DMS114 treated with DMSO at 0.1 percent for 48 hours (cell line): ENCODE measurements around the gene WNK4.
"Not testable (repeated sequence)": the region's sequence is repeated elsewhere in the genome, so short reads cannot be mapped to it uniquely, and the experiment has no call there.

Experiments used
- DNase-seq: peaks from one replicate; lab custom pipeline; 2025; ENCODE audit not compliant: unreplicated experiment; lab: John Stamatoyannopoulos, UW

WNK4 gene

DNA sequence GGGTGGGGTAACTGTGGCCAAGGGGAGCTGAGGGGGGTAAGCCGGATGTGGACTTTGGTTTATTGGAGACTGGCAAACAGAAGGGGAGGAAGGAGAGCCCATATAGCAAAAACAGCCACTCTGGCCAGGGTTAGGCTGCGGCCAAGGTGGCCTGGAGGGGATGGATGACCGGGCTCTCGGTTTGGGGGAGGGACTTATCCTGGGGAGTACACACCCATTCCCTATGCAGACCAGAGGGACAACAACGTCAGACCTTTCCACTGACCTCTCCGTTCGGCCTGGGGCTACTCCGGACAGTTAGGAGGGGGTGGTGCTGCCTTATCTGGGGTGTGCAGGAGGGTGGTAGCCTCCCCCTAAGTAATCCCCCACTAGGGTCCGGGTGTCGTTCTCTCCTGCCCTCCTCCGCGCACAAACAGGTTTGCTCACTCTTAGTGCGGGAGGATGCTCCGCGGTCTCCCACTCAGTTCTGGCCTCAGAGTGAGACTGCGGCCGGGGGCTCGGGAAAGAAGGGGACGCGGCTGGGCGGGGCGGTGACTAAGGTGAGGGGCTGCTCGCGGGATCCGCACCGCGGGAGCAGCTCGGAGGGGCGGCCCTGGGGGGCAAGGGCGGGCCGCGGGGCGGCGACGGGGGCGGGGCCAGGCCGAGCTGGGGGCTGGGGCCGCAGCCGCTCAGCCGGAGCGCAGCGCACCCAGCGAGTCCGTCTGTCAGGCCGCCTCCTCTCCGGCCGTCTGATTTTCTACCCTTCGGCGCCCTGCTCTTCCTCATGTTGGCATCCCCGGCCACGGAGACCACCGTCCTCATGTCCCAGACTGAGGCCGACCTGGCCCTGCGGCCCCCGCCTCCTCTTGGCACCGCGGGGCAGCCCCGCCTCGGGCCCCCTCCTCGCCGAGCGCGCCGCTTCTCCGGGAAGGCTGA, at the start of gene WNK4:
WNK4 (plus strand) TSS at position 675 of the 915 bp plus-strand sequence; CDS start at position 764, 89 bp downstream.
- no peak for DNase-seq

DNA sequence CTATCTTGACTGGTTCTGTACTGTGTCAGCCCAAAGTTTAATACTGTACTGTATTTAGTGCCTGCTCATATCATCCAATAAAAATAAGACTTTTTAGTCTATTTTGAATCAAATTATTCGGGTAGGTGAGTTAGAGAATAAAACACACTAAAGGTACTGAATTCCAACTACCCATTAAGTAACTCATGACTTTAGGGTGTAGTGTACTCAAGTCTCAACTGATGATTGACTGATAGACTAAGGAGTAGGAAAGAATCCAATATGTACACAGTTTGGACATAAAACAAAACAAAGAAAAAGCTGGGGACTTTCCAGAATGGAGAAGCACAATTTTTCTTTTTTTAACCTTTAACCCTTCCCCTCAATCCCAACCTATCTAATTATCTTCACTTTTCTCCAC, 39.7 kb upstream of the WNK4 start:
- no peak for DNase-seq

- DNase-seq = not testable (repeated sequence)
Observed at GRCh38 chr17:42742916-42743315, 37.5 kb upstream of the WNK4 start.

GRCh38 chr17:42743595-42744282, 36.7 kb upstream of the WNK4 start:
- peak; percentile 21 for DNase-seq

GRCh38 chr17:42744283-42744805, 36.1 kb upstream of the WNK4 start:
- DNase-seq = no peak

GRCh38 chr17:42744806-42745617, 35.4 kb upstream of the WNK4 start, which contains the start of gene EZH1:
Gene EZH1, minus strand, starts transcription at chr17:42745040. Its CDS starts 16,099 bp downstream, at chr17:42728941.
- DNase-seq = peak; percentile 76

- DNase-seq = no peak
Observed at GRCh38 chr17:42748202-42748907, 32.1 kb upstream of the WNK4 start.

GRCh38 chr17:42748908-42749798, 31.3 kb upstream of the WNK4 start:
- DNase-seq = no peak

DNA sequence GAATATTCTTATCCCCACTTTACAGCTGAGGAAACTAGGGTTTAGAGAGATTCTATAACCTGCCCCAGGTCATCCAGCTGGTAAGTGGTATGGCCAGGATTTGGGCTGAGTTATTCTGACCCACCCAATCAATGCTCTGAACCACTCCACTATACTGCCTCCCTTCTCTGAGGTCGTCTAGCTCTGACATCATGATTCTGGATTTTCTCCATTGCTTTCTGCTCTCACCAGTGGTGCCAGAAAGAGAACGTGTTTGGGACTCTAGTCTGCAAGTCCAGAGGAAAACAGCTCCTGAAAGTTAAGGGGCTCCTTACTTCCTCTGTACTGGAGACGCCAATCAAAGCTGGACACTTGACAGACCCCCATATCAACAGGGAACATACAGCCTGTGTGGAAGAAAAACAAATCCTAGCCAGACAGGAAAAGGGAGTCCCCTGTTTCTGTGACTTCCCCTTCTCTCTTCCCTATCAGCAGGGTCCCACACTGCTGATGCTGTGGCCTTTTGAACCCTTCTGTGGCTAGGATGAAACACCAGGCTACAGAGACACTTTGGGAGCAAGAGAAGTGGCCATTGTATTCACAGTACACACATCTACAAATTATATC, 29.6 kb upstream of the WNK4 start:
- no peak for DNase-seq

- DNase-seq = no peak
Observed at GRCh38 chr17:42751628-42752027, 28.8 kb upstream of the WNK4 start.

DNA sequence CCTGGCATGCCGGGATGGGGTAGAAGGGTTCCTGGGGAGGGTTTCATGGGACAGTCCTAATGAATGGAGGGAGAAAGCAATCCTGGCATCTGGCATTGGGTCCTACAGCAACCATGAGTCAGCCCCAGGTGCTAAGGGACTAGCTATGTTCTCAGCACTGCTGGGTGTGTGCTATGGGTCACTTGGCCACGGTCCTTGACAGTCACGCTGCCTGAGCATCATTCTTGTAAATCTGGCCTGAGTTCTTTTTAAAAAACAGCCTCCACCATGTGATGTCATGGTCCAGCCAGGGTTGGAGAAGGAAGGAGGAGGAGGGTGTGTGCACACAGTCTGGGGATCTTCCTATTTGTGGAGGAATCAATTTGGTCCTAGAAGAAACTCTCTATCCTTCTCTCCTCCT, 25.6 kb upstream of the WNK4 start:
- no peak for DNase-seq

GRCh38 chr17:42759982-42760651, 20.3 kb upstream of the WNK4 start:
- DNase-seq = no peak

- DNase-seq = no peak
Observed at GRCh38 chr17:42760652-42761581, 19.5 kb upstream of the WNK4 start, which contains the start of gene RAMP2. Gene RAMP2, plus strand, starts transcription at chr17:42761227. Its CDS starts 35 bp downstream, at chr17:42761262.

DNA sequence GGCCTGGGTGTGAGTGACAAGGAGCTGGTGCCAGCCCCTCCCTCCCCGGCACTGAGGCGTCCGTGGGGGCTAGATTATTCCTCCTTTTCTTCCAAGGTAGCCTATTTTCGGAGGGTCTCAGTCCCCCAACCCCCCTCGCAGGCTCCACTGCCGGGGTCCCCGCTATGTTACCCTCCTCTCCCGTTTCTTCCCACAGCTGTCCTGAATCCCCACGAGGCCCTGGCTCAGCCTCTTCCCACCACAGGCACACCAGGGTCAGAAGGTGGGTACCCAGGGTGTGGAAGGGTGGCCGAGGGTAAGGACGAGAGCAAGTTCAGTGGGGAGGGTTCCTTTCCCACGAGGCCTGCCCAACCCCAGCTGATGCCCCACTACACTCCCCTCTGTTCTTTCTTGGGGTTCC, 18.8 kb upstream of the WNK4 start:
- DNase-seq = no peak

DNA sequence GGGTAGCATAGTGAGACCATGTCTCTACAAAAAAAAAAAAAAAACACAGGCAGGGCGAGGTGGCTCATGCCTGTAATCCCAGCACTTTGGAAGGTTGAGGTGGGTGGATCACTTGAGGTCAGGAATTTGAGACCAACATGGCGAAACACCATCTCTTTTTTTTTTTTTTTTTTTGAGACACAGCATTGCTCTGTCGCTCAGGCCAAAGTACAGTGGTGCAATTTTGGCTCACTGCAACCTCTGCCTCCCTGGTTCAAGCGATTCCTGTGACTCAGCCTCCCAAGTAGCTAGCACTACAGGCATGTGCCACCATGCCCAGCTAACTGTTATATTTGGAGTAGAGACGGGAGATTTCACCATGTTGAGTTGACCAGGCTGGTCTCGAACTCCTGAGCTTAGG, 14.3 kb upstream of the WNK4 start:
- no peak for DNase-seq

GRCh38 chr17:42767512-42767911, 12.9 kb upstream of the WNK4 start:
- no peak for DNase-seq

GRCh38 chr17:42768006-42768405, 12.4 kb upstream of the WNK4 start:
- not testable (repeated sequence) for DNase-seq
